Activated CD4-positive, alpha-beta T cell treated with anti-CD3 and anti-CD28 coated beads for 36 hours (primary cell): ENCODE measurements around the gene SUV39H1. TPM values are rescaled to one million over a fixed set of nuclear protein-coding genes. Genes with fewer than 3 reads are reported as not detected.
"Not testable (repeated sequence)": the region's sequence is repeated elsewhere in the genome, so short reads cannot be mapped to it uniquely, and the experiment has no call there.

Source experiments
- ATAC-seq: fragments of 200-7000 bp; cut with Tn5 transposase; one replicate; pipeline ENCODE4 v1.10.0; 2021; ENCODE audit warnings: mild to moderate bottlenecking, moderate library complexity
- CTCF ChIA-PET: fragments of 350-600 bp; sonication (Branson Sonifier 250); formaldehyde crosslinking; loops from one replicate; lab custom pipeline; 2021; ENCODE audit warnings: antibody characterized with exemption; lab: Charles Lee
- POLR2A ChIA-PET: fragments of 350-600 bp; sonication (Branson Sonifier 250); formaldehyde crosslinking; loops from one replicate; lab custom pipeline; 2021; ENCODE audit warnings: antibody characterized with exemption, inconsistent platforms; lab: Charles Lee
- DNase-seq: peaks from one replicate; pipeline ENCODE4 v3.0.0-alpha.2; 2020
- H3K27ac Mint-ChIP-seq: one replicate; pipeline ENCODE4 v1.8.0; 2021; ENCODE audit warnings: mixed read lengths
- H3K27me3 Mint-ChIP-seq: one replicate; pipeline ENCODE4 v1.8.0; 2021; ENCODE audit warnings: mixed read lengths
- H3K36me3 Mint-ChIP-seq: one replicate; pipeline ENCODE4 v1.8.0; 2021; ENCODE audit warnings: low read depth, mixed read lengths
- H3K4me1 Mint-ChIP-seq: one replicate; pipeline ENCODE4 v1.8.0; 2021; ENCODE audit warnings: mixed read lengths
- H3K4me3 Mint-ChIP-seq: one replicate; pipeline ENCODE4 v1.8.0; 2021; ENCODE audit warnings: mild to moderate bottlenecking, moderate library complexity, mixed read lengths
- H3K9me3 Mint-ChIP-seq: one replicate; pipeline ENCODE4 v1.8.0; 2021; ENCODE audit warnings: low read depth, mixed read lengths
- intact Hi-C, 2 experiments: fragments of 100-400 bp; cut with DNase I in 1 of 2; cut with micrococcal nuclease in 1 of 2; formaldehyde crosslinking; loops; one replicate each; pipeline versions ENCODE4 v1.14.2 to v1.15.1; 2022 to 2024; cut with DNase I, micrococcal nuclease
- total RNA-seq, 2 experiments: library from RNA; stranded (reverse); gene quantifications; one replicate each; pipeline ENCODE4 v1.2.3, GENCODE V29; 2021

SUV39H1 gene
- total RNA-seq, 2 experiments from 2014 or later: 30.8 to 31.7 TPM

DNA sequence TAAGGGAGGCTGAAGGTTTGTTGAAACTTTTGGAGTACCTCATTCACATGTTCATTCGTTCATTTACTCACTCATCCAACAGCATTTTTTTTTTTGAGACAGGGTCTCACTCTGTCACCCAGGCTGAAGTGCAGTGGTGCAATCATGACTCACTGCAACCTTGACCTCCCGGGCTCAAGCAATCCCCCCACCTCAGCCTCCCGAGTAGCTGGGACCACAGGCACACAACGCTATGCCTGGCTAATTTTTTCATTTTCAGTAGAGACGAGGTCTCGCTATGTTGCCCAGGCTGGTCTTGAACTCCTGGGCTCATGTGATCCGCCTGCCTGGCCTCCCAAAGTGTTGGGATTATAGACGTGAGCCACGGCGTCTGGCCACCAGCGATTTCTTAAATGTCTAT is 28.3 kb upstream of the SUV39H1 start:
- H3K4me1 Mint-ChIP-seq, ATAC-seq, H3K27me3 Mint-ChIP-seq, POLR2A ChIA-PET, H3K36me3 Mint-ChIP-seq, H3K4me3 Mint-ChIP-seq, intact Hi-C loops, H3K9me3 Mint-ChIP-seq, CTCF ChIA-PET, DNase-seq: not testable (repeated sequence)
- peak overlapping the region; percentile 25 for H3K27ac Mint-ChIP-seq

- intact Hi-C loops: loop anchor here (1.0 to 10.0 kb wide), 8 partner anchors 20 to 281 kb away; partner anchors contain the start of genes SUV39H1 (in 2 of the 2), FTSJ1 (in 1 of the 2), OTUD5 (in 1 of the 2) and PIM2 (in 1 of the 2)
- peak overlapping the region; percentile 91 for H3K27ac Mint-ChIP-seq
- ChIA-PET POLR2A (interaction anchor here (0.6 to 1.5 kb wide), 6 partner anchors 20 to 633 kb away, joined by 3 to 8 read pairs (median 3); partner anchors contain the start of genes GRIPAP1 and SUV39H1), CTCF (interaction anchor here (1.0 to 1.4 kb wide), 2 partner anchors 28 to 37 kb away, joined by 3 to 4 read pairs; no protein-coding TSS in a partner anchor)
- ATAC-seq (peak; percentile 95), DNase-seq (peak; percentile 92)
- peak overlapping the region; percentile 90 for H3K4me3 Mint-ChIP-seq
- H3K9me3 Mint-ChIP-seq: no peaks in the 10 kb centered on the region
- no peaks in the 10 kb centered on the region for H3K36me3 Mint-ChIP-seq
- peaks cover 19% of the 10 kb centered on the region for H3K4me1 Mint-ChIP-seq
- no peaks in the 10 kb centered on the region for H3K27me3 Mint-ChIP-seq
Measured at GRCh38 chrX:48676106-48676892, 20.2 kb upstream of the SUV39H1 start.

- ATAC-seq (peak; percentile 17), DNase-seq (peak; percentile 32)
- H3K4me1 Mint-ChIP-seq: peaks cover 19% of the 10 kb centered on the region
- POLR2A ChIA-PET: interaction anchor here (1.0 to 1.5 kb wide), 5 partner anchors 19 to 325 kb away, joined by 3 to 8 read pairs (median 3); partner anchors contain the start of genes GRIPAP1 and SUV39H1
- no peaks in the 10 kb centered on the region for H3K36me3 Mint-ChIP-seq
- H3K27ac Mint-ChIP-seq: peak overlapping the region; percentile 91
- H3K9me3 Mint-ChIP-seq: no peaks in the 10 kb centered on the region
- CTCF ChIA-PET: interaction anchor here (1.0 to 1.4 kb wide), 2 partner anchors 28 to 37 kb away, joined by 3 to 4 read pairs; no protein-coding TSS in a partner anchor
- H3K4me3 Mint-ChIP-seq: peak overlapping the region; percentile 90
- intact Hi-C loops: loop anchor here (1.0 to 10.0 kb wide), 8 partner anchors 19 to 280 kb away; partner anchors contain the start of genes SUV39H1 (in 2 of the 2), FTSJ1 (in 1 of the 2), OTUD5 (in 1 of the 2) and PIM2 (in 1 of the 2)
- H3K27me3 Mint-ChIP-seq: no peaks in the 10 kb centered on the region
Measured at GRCh38 chrX:48676893-48677270, 19.7 kb upstream of the SUV39H1 start.

DNA sequence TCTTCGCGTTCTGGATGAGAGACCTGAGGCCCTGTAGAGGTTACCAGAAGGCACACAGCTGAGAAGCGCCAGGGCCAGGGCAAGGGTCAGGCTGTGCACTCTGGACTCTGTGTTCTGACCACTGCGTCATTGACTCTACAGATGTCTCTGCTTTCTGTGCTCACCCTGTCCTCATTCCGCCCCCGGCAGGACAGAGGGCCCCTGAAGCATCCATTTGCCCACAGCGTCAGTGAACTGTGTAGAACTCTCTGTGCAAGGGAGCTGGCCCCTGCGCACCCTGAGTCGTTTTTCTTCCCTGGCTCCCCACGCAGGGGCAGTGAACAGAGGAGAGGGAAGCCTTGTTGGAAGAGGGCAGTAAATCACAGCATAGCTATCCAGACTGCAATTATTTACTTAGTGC is 19.0 kb upstream of the SUV39H1 start:
- Mint-ChIP-seq H3K27ac (peak overlapping the region; percentile 91), H3K27me3 (no peaks in the 10 kb centered on the region), H3K36me3 (no peaks in the 10 kb centered on the region), H3K9me3 (no peaks in the 10 kb centered on the region), H3K4me3 (peak overlapping the region; percentile 90), H3K4me1 (peaks cover 23% of the 10 kb centered on the region)
- no peak for DNase-seq
- ATAC-seq: no peak
- ChIA-PET POLR2A (interaction anchor here (0.6 to 1.5 kb wide), 2 partner anchors 19 to 261 kb away, joined by 4 to 8 read pairs; partner anchors contain the start of gene SUV39H1), CTCF (no interaction called here)
- intact Hi-C loops: loop anchor here (2.0 to 10.0 kb wide), 3 partner anchors 213 to 280 kb away; partner anchors contain the start of genes OTUD5 (in 1 of the 2), PIM2 (in 1 of the 2) and SLC35A2 (in 1 of the 2)

- H3K9me3 Mint-ChIP-seq, POLR2A ChIA-PET, H3K4me3 Mint-ChIP-seq, CTCF ChIA-PET, H3K27me3 Mint-ChIP-seq, ATAC-seq: not testable (repeated sequence)
- intact Hi-C loops: loop anchor here in 1 of 2 experiments (5.0 kb wide), 2 partner anchors 57 to 122 kb away; partner anchors contain the start of gene HDAC6
- Mint-ChIP-seq H3K4me1 (peaks cover 36% of the 10 kb centered on the region), H3K27ac (peak overlapping the region; percentile 78), H3K36me3 (peaks cover 13% of the 10 kb centered on the region)
- peak; percentile 70 for DNase-seq
Measured at GRCh38 chrX:48680467-48680866, 16.1 kb upstream of the SUV39H1 start.

DNA sequence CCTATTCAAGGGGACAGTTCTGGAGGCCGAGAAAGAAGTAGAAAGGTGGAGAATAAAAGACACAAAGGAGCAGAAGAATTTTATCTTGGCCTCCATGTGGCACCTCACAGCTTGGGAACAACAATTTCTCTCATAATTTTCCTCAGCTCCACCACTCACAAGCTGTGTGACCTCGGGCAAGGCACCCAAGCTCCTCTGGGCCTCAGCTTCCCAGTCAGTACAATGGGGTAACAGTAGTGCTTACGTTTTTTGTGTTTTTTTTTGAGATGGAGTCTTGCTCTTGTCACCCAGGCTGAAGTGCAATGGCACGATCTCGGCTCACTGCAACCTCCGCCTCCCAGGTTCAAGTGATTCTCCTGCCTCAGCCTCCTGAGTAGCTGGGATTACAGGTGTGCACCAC is 15.6 kb upstream of the SUV39H1 start:
- intact Hi-C loops: loop anchor here in 1 of 2 experiments (5.0 kb wide), 2 partner anchors 56 to 121 kb away; partner anchors contain the start of gene HDAC6
- CTCF ChIA-PET, POLR2A ChIA-PET, H3K4me3 Mint-ChIP-seq, H3K9me3 Mint-ChIP-seq, ATAC-seq, H3K27me3 Mint-ChIP-seq, DNase-seq: not testable (repeated sequence)
- Mint-ChIP-seq H3K36me3 (peaks cover 16% of the 10 kb centered on the region), H3K27ac (peak overlapping the region; percentile 78), H3K4me1 (peaks cover 39% of the 10 kb centered on the region)

GRCh38 chrX:48681539-48682183 is 14.9 kb upstream of the SUV39H1 start:
- Mint-ChIP-seq H3K9me3 (no peaks in the 10 kb centered on the region), H3K36me3 (peaks cover 22% of the 10 kb centered on the region), H3K27me3 (no peaks in the 10 kb centered on the region), H3K27ac (peak overlapping the region; percentile 80), H3K4me1 (peaks cover 46% of the 10 kb centered on the region), H3K4me3 (no peak overlapping the region)
- ChIA-PET CTCF (no interaction called here), POLR2A (no interaction called here)
- intact Hi-C loops: loop anchor here in 1 of 2 experiments (5.0 kb wide), 2 partner anchors 56 to 121 kb away; partner anchors contain the start of gene HDAC6
- DNase-seq (no peak), ATAC-seq (no peak)

DNA sequence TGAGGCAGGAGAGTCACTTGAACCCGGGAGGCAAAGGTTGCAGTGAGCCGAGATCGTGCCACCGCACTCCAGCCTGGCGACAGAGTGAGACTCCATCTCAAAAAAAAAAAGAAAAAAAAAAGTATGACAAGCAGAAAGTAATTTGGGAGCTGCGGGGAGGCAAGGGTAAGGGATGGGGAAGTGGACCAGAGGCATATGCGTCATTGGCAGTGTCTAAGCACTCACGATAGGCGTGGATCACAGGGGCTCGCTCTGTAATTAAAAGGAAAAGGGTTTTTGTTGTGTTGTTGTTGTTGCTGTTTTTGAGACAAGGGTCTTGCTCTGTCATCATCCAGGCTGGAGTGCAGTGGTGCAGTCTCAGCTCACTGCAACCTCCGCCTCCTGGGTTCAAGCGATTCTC is 13.7 kb upstream of the SUV39H1 start:
- not testable (repeated sequence) for H3K9me3 Mint-ChIP-seq, H3K27me3 Mint-ChIP-seq, DNase-seq, ATAC-seq
- Mint-ChIP-seq H3K36me3 (peaks cover 32% of the 10 kb centered on the region), H3K4me1 (peaks cover 51% of the 10 kb centered on the region), H3K4me3 (peak overlapping the region; percentile 93), H3K27ac (peak overlapping the region; percentile 96)
- intact Hi-C loops: loop anchor here (1.0 to 5.0 kb wide), 3 partner anchors 14 to 120 kb away; partner anchors contain the start of genes HDAC6 (in 1 of the 2) and SUV39H1 (in 1 of the 2)
- ChIA-PET CTCF (interaction anchor here (0.8 to 1.5 kb wide), 2 partner anchors 34 to 1979 kb away, joined by 4 read pairs; no protein-coding TSS in a partner anchor), POLR2A (interaction anchor here (0.5 to 1.2 kb wide), 5 partner anchors 13 to 276 kb away, joined by 3 to 15 read pairs (median 5); partner anchors contain the start of genes PQBP1, SUV39H1 and TIMM17B)

DNA sequence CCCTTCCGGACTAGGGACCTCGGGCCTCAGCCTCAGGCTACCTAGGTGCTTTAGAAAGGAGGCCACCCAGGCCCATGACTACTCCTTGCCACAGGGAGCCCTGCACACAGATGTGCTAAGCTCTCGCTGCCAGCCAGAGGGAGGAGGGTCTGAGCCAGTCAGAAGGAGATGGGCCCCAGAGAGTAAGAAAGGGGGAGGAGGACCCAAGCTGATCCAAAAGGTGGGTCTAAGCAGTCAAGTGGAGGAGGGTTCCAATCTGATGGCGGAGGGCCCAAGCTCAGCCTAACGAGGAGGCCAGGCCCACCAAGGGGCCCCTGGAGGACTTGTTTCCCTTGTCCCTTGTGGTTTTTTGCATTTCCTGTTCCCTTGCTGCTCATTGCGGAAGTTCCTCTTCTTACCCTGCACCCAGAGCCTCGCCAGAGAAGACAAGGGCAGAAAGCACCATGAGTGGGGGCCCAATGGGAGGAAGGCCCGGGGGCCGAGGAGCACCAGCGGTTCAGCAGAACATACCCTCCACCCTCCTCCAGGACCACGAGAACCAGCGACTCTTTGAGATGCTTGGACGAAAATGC is 13.0 kb upstream of the SUV39H1 start, which contains the start of gene WAS:
Gene WAS, plus strand, starts transcription at position 389 of the 572 bp plus-strand sequence. Its CDS starts 55 bp downstream, at position 444.
- ATAC-seq: peak; percentile 85
- Mint-ChIP-seq H3K4me1 (peaks cover 49% of the 10 kb centered on the region), H3K4me3 (peak within 1 kb of the TSS; percentile 93), H3K27ac (peak within 1 kb of the TSS; percentile 96), H3K36me3 (peaks cover 37% of the 10 kb centered on the region), H3K27me3 (no peaks in the 10 kb centered on the region), H3K9me3 (no peaks in the 10 kb centered on the region)
- POLR2A ChIA-PET: interaction anchor here (0.5 to 1.2 kb wide), 5 partner anchors 13 to 276 kb away, joined by 3 to 15 read pairs (median 5); partner anchors contain the start of genes PQBP1, SUV39H1 and TIMM17B
- intact Hi-C loops: loop anchor here (1.0 to 5.0 kb wide), 3 partner anchors 13 to 119 kb away; partner anchors contain the start of genes HDAC6 (in 1 of the 2) and SUV39H1 (in 1 of the 2)
- peak; percentile 68 for DNase-seq
- CTCF ChIA-PET: interaction anchor here (0.8 to 1.5 kb wide), 2 partner anchors 35 to 1980 kb away, joined by 4 read pairs; no protein-coding TSS in a partner anchor

DNA sequence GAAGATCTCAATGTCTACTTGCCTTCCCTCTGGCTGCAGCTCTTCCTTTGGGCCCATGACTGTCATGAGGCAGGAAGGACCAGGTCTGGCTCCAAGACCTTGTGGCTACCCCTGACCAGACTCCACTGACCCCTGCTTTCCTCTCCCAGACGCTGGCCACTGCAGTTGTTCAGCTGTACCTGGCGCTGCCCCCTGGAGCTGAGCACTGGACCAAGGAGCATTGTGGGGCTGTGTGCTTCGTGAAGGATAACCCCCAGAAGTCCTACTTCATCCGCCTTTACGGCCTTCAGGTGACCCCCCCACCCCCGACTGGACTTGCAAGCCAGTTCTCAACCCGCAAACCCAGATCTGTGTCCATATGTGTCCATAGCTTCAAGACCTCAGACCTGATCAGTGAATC is 12.4 kb upstream of the SUV39H1 start:
- Mint-ChIP-seq H3K4me1 (peaks cover 49% of the 10 kb centered on the region), H3K36me3 (peaks cover 37% of the 10 kb centered on the region), H3K9me3 (no peaks in the 10 kb centered on the region), H3K27me3 (no peaks in the 10 kb centered on the region), H3K27ac (peak overlapping the region; percentile 96), H3K4me3 (peak overlapping the region; percentile 93)
- intact Hi-C loops: loop anchor here in 1 of 2 experiments (5.0 kb wide), 2 partner anchors 53 to 118 kb away; partner anchors contain the start of gene HDAC6
- ChIA-PET POLR2A (interaction anchor here (1.1 kb wide), 1 partner anchor 53 kb away, joined by 4 read pairs; no protein-coding TSS in a partner anchor), CTCF (interaction anchor here (0.5 to 1.5 kb wide), 2 partner anchors 18 to 36 kb away, joined by 4 read pairs; no protein-coding TSS in a partner anchor)
- no peak for DNase-seq
- no peak for ATAC-seq
